ACC112 (cell line): Measurements from ENCODE around the gene SULT1A2.
"Not testable (repeated sequence)": the region's sequence is repeated elsewhere in the genome, so short reads cannot be mapped to it uniquely, and the experiment has no call there.

Source experiments
- H2AFZ ChIP-seq: fragments of 200-600 bp; sonication (generic); one replicate; pipeline ENCODE4 v1.6.0; 2017; ENCODE audit warnings: antibody characterized with exemption, low read length; ENCODE audit not compliant: unreplicated experiment
- H3K27ac ChIP-seq: fragments of 200-600 bp; sonication (generic); 2 replicates; pipeline ENCODE4 v1.5.1; 2014; ENCODE audit warnings: low read depth, mild to moderate bottlenecking, antibody characterized with exemption, low read length, moderate library complexity
- H3K27me3 ChIP-seq: fragments of 200-600 bp; sonication (generic); 2 replicates; pipeline ENCODE4 v1.6.1; 2014; ENCODE audit warnings: mild to moderate bottlenecking, antibody characterized with exemption, low read length, moderate library complexity, mixed read lengths; ENCODE audit not compliant: insufficient read depth
- H3K36me3 ChIP-seq: fragments of 200-600 bp; sonication (generic); 2 replicates; pipeline ENCODE4 v1.6.1; 2016; ENCODE audit warnings: mild to moderate bottlenecking, antibody characterized with exemption, low read length, moderate library complexity, mixed read lengths; ENCODE audit not compliant: insufficient read depth
- H3K4me1 ChIP-seq: fragments of 200-600 bp; sonication (generic); one replicate; pipeline ENCODE4 v1.6.1; 2016; ENCODE audit warnings: low read length, mixed read lengths; ENCODE audit not compliant: insufficient read depth, unreplicated experiment, control insufficient read depth
- H3K4me3 ChIP-seq: fragments of 200-600 bp; sonication (generic); 2 replicates; pipeline ENCODE4 v1.5.1; 2014; ENCODE audit warnings: mild to moderate bottlenecking, low read depth, low read length
- H3K79me2 ChIP-seq: fragments of 200-600 bp; sonication (generic); one replicate; pipeline ENCODE4 v1.6.0; 2016; ENCODE audit warnings: low read length; ENCODE audit not compliant: control insufficient read depth, unreplicated experiment, insufficient read depth

Gene SULT1A2

DNA sequence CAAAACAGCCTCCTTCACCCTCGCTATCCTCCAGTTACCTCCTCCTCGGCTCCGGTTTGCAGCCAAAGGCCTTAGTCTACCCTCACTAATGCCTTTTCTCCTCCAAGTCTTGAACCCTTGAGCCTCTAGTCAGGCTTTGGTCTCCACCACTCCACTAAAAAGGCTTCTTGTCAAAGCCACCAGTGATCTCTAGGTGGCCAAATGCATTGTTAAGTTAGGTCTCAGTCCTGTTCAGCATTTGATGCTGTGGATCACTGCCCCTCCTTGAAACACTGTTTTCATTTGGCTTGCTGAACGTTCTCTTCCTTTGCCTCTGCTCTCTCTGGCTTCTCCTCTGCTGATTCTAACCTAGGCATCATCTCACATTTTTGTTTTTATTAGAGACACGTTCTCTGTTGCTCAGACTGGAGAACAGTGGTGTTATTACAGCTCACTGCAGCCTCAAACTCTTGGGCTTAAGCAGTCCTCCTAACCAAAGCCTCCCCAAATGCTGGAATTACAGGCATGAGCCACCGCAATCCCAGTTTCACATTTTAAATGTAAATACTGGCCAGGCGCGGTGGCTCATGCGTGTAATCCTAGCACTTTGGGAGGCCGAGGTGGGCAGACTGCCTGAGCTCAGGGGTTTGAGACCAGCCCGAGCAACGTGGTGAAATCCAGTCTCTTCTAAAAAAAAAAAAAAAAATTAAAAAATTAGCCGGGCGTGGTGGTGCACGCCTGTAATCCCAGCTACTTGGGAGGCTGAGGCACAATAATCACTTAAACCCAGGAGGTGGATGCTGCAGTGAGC, 42.0 kb downstream of the SULT1A2 start:
- Histone ChIP-seq H3K27me3 (no peaks in the 10 kb centered on the region), H2AFZ (peak overlapping the region; percentile 61), H3K4me1 (no peaks in the 10 kb centered on the region), H3K36me3 (no peaks in the 10 kb centered on the region), H3K79me2 (peaks cover 9% of the 10 kb centered on the region), H3K4me3 (peak overlapping the region; percentile 78), H3K27ac (no peak overlapping the region)

DNA sequence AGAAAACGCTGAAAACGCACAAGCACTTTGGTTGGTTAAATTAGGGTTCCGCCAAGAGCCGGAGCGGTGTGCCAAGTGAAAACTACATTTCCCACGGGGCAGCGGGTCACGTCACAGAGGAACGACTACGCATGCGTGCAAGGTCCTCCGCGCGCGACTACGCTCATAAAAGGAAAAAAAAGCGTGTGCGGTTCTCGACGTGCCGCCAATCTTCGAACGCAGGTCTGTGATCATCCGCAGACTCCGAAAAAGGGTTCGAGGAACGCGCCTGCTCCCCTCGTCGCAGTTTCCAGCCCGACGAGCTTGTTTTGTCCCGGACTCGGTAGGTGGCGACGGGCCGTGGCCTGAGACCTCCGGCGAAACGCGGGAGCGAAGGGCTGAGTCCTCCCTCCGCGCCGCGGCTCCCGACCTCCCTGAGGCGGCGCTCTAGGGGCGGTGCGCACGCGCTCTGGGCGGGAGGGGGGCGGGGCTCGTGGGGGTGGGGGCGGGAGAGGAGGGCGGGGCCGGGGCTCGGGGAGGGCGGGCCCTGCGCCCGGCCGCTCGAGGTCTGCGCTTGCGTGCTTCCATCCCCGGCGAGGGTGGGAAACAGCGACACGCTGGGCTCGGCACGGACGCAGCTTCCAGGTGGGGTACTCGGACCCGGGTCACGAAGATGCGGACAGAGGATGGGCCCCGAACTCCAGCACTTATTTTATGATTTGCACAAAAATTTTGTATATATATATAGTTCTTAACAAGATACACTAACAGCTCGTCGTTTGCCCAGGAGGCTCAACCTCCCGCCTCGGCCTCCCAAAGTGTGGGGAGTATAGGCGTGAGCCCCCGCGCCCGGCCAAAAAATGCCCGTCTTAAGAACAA, 42.8 kb downstream of the SULT1A2 start, which contains the start of gene SGF29:
TSS of gene SGF29 (plus strand) at position 145 of the 858 bp plus-strand sequence. CDS start 27,150 bp downstream, outside the sequence.
- Histone ChIP-seq H3K36me3 (no peaks in the 10 kb centered on the region), H2AFZ (peak within 1 kb of the TSS; percentile 96), H3K4me1 (no peaks in the 10 kb centered on the region), H3K79me2 (peaks cover 9% of the 10 kb centered on the region), H3K27me3 (no peaks in the 10 kb centered on the region), H3K4me3 (peak within 1 kb of the TSS; percentile 99), H3K27ac (peak within 1 kb of the TSS; percentile 93)

DNA sequence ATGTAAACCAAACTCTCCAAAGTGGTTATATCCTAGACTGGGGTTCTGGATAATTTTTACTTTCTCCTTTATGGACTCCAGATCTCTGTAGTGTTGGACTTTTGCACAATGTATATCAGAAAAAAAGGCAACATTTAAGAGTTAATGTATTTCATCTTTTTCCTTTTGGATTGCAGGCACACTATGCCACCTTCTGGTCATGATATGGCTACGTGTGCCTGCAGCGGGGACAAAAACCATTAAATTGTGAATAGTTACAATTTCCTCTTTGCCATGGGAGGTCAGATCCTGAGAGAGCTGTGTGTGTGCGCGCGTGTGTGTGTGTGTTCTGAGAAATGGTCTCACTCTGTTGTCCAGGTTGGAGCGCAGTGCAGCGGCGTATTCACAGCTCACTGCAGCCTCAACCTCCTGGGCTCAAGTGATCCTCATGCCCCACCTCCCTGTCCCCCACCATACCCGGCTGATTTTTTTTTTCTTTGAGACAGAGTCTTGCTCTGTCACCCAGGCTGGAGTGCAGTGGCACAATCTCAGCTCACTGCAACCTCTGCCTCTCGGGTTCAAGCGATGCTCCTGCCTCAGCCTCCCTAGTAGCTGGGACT, 47.5 kb downstream of the SULT1A2 start:
- Histone ChIP-seq H3K27me3 (no peaks in the 10 kb centered on the region), H3K4me1 (no peaks in the 10 kb centered on the region), H3K27ac (no peak overlapping the region), H3K79me2 (no peaks in the 10 kb centered on the region), H3K36me3 (no peaks in the 10 kb centered on the region), H2AFZ (no peak overlapping the region), H3K4me3 (no peak overlapping the region)

DNA sequence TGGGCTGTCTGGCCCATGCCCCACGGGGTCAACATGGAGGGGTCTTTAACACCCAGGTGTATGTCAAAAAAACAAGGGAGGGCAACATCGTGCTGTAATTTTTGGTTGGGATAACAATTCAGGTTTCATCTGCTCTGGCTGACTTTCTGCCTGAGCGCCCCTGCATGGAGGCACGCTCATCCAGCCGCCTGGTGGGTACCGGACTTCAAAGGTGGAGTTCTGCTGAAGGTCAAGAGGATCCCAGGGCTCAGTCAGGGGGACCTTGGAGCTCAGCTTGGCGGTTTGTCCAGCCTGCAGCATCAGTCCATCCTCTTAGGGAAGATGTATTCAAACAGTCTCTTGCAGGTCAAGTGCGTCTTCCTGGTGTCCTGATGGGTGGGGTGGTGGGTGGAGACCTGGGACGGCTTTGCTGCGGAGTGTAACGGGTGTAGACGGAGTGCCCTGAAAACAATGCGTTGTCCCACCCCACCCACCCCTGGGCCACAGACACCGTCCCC, 48.5 kb downstream of the SULT1A2 start:
- no peaks in the 10 kb centered on the region for H3K36me3 ChIP-seq
- H3K4me1 ChIP-seq = no peaks in the 10 kb centered on the region
- no peak overlapping the region for H3K27ac ChIP-seq
- no peak overlapping the region for H3K4me3 ChIP-seq
- no peaks in the 10 kb centered on the region for H3K27me3 ChIP-seq
- peak overlapping the region; percentile 32 for H2AFZ ChIP-seq
- no peaks in the 10 kb centered on the region for H3K79me2 ChIP-seq

DNA sequence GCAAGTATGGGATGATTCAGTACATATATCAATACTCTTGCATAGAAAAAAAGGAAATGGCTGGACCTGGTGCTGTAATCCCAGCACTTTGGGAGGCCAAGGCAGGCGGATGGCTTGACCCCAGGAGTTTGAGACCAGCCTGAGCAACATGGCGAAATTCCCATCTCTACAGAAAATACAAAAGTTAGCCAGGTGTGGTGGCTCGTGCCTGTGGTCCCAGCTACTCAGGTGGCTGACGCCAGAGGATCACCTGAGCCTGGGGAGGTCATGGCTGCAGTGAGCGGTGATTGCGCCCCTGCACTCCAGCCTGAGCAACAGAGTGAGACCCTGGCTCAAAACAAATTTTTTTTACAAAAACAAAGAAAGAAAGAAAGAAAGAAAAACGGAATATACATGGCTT, 50.2 kb downstream of the SULT1A2 start:
- H3K27ac ChIP-seq = no peak overlapping the region
- no peaks in the 10 kb centered on the region for H3K27me3 ChIP-seq
- no peaks in the 10 kb centered on the region for H3K36me3 ChIP-seq

DNA sequence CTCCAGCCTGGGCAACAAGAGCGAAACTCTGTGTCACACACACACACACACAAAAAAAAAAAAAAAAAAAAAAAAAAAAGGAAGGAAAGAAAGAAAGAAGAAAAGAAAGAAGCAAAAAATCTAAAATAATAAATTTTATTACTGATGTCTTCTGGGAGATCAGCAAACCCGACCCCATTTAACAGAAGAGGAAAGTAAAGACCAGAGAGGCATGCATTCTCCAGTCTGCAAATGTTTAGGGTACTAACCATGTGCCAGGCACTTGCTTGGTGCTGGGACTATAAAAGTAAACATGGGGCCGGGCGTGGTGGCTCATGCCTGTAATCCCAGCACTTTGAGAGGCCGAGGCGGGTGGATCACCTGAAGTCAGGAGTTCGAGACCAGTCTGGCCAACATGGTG, 50.9 kb downstream of the SULT1A2 start:
- H3K4me3 ChIP-seq, H3K27ac ChIP-seq, H3K27me3 ChIP-seq, H2AFZ ChIP-seq, H3K4me1 ChIP-seq, H3K36me3 ChIP-seq, H3K79me2 ChIP-seq: not testable (repeated sequence)

More for the DNA sequence above, 50.2 kb downstream of the SULT1A2 start:
- Histone ChIP-seq H3K79me2 (no peaks in the 10 kb centered on the region), H3K4me3 (no peak overlapping the region), H3K4me1 (no peaks in the 10 kb centered on the region), H2AFZ (no peak overlapping the region)

DNA sequence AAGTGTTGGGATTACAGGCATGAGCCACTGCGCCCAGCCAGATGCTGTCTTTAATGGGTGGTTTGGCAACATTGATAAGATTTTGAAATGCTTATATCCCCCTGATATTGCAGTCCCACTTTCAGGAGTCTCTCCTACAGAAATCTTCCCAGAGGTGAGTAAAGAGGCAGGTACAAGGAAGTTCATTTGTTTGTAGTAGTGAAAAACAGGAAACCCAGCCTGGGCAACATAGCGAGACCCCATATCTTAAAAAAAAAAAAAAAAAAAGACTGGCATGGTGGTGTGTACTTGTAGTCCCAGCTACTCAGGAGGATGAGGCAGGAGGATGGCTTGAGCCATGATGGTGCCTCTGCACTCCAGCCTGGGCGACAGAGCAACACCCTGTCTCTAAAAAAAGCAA, 51.9 kb downstream of the SULT1A2 start:
- Histone ChIP-seq H3K27ac (no peak overlapping the region), H3K79me2 (no peaks in the 10 kb centered on the region), H3K4me1 (no peaks in the 10 kb centered on the region), H3K36me3 (no peaks in the 10 kb centered on the region), H3K27me3 (no peaks in the 10 kb centered on the region), H2AFZ (no peak overlapping the region), H3K4me3 (no peak overlapping the region)

DNA sequence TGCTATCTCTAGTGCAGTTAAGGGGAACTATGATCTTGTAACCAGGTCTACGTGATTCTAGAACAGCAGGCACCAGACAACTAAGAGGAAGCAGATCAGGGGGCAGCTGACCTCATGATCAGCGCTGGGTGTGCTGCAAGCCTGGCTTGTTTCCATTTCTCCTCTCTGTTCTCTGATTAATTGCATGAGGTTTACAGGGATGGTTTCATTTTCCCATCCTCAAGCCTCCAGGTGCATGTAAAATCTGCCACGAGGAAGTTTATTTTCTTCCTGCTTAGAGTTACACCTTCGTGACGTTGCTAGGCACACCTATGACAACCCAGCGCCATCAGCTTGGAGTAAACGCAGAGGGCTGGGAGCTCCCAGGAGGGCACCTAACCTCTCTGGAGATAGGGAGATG, 53.8 kb downstream of the SULT1A2 start:
- Histone ChIP-seq H3K36me3 (no peaks in the 10 kb centered on the region), H3K4me1 (peaks cover 7% of the 10 kb centered on the region), H3K79me2 (peaks cover 5% of the 10 kb centered on the region), H3K27me3 (no peaks in the 10 kb centered on the region), H3K27ac (no peak overlapping the region), H3K4me3 (no peak overlapping the region), H2AFZ (no peak overlapping the region)

DNA sequence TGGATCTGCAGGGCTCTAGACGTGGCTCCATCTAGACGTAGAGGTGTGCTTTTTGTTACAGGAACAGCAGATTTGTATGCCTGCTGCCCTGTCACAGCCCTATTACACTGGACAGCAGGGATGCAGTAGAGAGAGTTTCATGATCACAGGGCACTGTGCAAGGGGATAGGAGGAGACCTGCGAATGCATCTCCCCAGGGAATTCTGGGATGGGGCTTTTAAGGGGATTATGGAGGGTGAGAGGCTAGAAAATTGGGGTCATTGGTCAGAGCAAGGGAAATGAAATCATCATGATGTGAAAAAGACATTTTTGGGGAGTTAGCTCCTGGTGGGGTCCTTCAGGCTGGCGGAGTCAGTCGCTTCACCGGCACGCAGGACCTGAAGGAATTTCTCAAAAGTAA, 54.2 kb downstream of the SULT1A2 start:
- H3K79me2 ChIP-seq = peaks cover 9% of the 10 kb centered on the region
- H3K4me1 ChIP-seq = peaks cover 11% of the 10 kb centered on the region
- no peaks in the 10 kb centered on the region for H3K36me3 ChIP-seq
- H3K27me3 ChIP-seq = no peaks in the 10 kb centered on the region
- no peak overlapping the region for H2AFZ ChIP-seq
- no peak overlapping the region for H3K27ac ChIP-seq
- H3K4me3 ChIP-seq = no peak overlapping the region
